KMS-11 (cell line): ENCODE results near the gene USPL1.

Experiments used
- H2AFZ ChIP-seq: fragments of 200-600 bp; sonication (generic); 2 replicates; pipeline ENCODE4 v1.6.1; 2016; ENCODE audit warnings: antibody characterized with exemption, mixed run types, low read depth
- H3K27ac ChIP-seq: fragments of 200-600 bp; sonication (generic); 2 replicates; pipeline ENCODE4 v1.6.1; 2016; ENCODE audit warnings: mild to moderate bottlenecking, mixed run types
- H3K27me3 ChIP-seq: fragments of 200-600 bp; sonication (generic); 2 replicates; pipeline ENCODE4 v1.6.1; 2017; ENCODE audit warnings: mild to moderate bottlenecking, low read depth, mixed run types, moderate library complexity; ENCODE audit not compliant: insufficient read depth
- H3K36me3 ChIP-seq: fragments of 200-600 bp; sonication (generic); 2 replicates; pipeline ENCODE4 v1.6.1; 2017; ENCODE audit warnings: mild to moderate bottlenecking, mixed run types; ENCODE audit not compliant: insufficient read depth
- H3K4me1 ChIP-seq: fragments of 200-600 bp; sonication (generic); 2 replicates; pipeline ENCODE4 v1.6.1; 2016; ENCODE audit warnings: mild to moderate bottlenecking, low read depth, mixed run types; ENCODE audit not compliant: poor library complexity, severe bottlenecking
- H3K4me2 ChIP-seq: fragments of 200-600 bp; sonication (generic); 2 replicates; pipeline ENCODE4 v1.7.0; 2016; ENCODE audit warnings: mild to moderate bottlenecking, mixed run types
- H3K4me3 ChIP-seq: fragments of 200-600 bp; sonication (generic); IDR thresholded peaks from 2 replicates; pipeline ENCODE4 v1.6.1; 2017; ENCODE audit warnings: low read depth, low read length, mixed read lengths; ENCODE audit not compliant: insufficient read depth
- H3K79me2 ChIP-seq: fragments of 200-600 bp; sonication (generic); 2 replicates; pipeline ENCODE4 v1.6.1; 2016; ENCODE audit warnings: low read depth, mixed run types; ENCODE audit not compliant: insufficient read depth
- H3K9ac ChIP-seq: fragments of 200-600 bp; sonication (generic); 2 replicates; pipeline ENCODE4 v1.6.1; 2016; ENCODE audit warnings: mild to moderate bottlenecking, mixed run types
- H4K20me1 ChIP-seq: fragments of 200-600 bp; sonication (generic); 2 replicates; pipeline ENCODE4 v1.6.1; 2016; ENCODE audit warnings: mild to moderate bottlenecking, mixed run types; ENCODE audit not compliant: insufficient read depth
- TF ChIP-seq, protein P1 (sequence below): fragments of 200-600 bp; sonication (generic); conservative IDR thresholded peaks from 2 replicates; pipeline ENCODE4 v1.6.1; 2017; ENCODE audit warnings: low read depth, mild to moderate bottlenecking, antibody characterized with exemption, low read length, moderate library complexity, mixed read lengths

Gene USPL1

DNA sequence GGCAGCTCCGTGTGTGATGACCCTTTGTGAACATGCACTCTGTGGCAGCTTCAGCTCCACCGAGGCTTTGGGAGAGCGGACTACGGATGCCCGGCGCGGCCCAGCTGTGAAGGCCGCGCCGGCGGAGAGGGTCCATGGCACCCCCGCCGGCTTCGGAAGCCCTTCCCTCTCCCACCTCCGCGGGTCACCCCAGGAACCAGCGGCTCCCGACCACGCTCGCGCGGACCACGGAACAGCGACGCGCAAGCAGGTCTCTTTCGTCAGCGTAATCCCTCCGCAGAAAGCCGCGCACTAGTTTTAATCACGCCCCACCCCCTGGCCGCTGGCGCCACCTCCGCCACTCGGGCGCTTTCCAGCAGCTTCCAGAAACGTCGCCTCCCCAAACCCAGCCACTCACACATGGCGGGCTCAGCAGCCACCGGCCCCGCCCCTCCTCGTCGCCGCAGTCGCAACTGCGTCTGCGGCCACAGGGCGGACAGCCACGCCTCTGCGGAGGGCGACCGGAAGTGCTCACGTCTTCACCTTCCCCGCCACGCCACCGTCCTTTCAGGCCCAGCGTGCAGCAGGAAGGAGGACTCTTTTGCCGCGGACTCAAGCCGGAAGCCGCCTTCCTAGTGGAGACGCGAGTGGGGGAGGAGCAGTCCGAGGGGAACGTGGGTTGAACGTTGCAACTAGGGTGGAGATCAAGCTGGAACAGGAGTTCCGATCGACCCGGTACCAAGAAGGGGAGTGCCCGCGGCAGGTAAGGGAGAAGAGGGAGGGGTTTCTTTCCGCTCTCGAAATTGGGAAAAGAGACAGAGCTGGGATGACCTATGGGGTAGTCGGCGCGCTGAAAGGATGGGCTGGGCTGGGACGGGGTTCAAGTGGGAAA, at the start of gene USPL1:
TSS of gene USPL1 (plus strand) at position 606 of the 871 bp plus-strand sequence. CDS start 3,221 bp downstream, outside the sequence.
- Histone ChIP-seq H3K9ac (peak within 1 kb of the TSS; percentile 89), H3K79me2 (peaks cover 75% of the 10 kb centered on the region), H3K27ac (peak within 1 kb of the TSS; percentile 94), H3K4me3 (no peak within 1 kb of the TSS), H3K4me1 (peaks cover 35% of the 10 kb centered on the region), H3K4me2 (peak within 1 kb of the TSS; percentile 91), H4K20me1 (no peaks in the 10 kb centered on the region), H3K27me3 (no peaks in the 10 kb centered on the region), H3K36me3 (no peaks in the 10 kb centered on the region), H2AFZ (peak within 1 kb of the TSS; percentile 57)
- TF ChIP-seq, protein P1, sequence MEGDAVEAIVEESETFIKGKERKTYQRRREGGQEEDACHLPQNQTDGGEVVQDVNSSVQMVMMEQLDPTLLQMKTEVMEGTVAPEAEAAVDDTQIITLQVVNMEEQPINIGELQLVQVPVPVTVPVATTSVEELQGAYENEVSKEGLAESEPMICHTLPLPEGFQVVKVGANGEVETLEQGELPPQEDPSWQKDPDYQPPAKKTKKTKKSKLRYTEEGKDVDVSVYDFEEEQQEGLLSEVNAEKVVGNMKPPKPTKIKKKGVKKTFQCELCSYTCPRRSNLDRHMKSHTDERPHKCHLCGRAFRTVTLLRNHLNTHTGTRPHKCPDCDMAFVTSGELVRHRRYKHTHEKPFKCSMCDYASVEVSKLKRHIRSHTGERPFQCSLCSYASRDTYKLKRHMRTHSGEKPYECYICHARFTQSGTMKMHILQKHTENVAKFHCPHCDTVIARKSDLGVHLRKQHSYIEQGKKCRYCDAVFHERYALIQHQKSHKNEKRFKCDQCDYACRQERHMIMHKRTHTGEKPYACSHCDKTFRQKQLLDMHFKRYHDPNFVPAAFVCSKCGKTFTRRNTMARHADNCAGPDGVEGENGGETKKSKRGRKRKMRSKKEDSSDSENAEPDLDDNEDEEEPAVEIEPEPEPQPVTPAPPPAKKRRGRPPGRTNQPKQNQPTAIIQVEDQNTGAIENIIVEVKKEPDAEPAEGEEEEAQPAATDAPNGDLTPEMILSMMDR, result no peak

DNA sequence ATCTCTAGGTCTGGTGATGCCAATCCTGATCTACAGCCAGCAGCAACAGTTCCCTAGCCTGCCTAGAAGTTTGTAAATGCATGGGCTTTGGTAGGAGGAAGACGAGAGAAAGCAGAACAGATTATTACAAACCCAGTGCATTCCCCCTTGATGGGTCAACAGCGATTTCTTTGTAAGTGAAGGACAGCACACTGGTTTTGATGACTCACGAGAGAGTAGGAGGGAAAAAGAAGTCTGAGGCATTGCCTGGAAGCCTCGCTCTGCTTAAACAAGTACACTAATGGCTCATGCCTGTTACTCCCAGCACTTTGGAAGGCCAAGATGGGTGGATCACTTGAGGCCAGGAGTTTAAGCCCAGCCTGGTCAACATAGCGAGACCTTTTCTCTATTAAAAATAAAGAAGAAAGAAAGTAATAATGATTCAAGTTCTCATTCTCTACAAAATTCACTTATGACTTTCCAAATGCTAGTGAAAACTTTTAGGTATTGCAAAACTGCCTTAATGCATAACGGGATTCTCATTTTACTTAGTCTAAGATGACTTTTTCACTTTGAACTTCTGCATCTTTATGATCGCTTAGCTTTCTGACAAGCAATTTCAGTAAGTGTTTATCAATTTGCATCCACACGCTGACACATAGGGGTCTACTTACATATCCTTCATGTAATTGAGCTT, 47.7 kb upstream of the USPL1 start:
- no peaks in the 10 kb centered on the region for H3K79me2 ChIP-seq
- no peak overlapping the region; the same call in 1 of the 2 replicates for H3K4me2 ChIP-seq
- H3K4me3 ChIP-seq, result no peak overlapping the region
- no peak overlapping the region for H3K9ac ChIP-seq
- H3K4me1 ChIP-seq, result peaks cover 80% of the 10 kb centered on the region
- TF ChIP-seq, protein P1, result no peak
- H2AFZ ChIP-seq, result no peak overlapping the region
- no peaks in the 10 kb centered on the region for H3K36me3 ChIP-seq
- H3K27ac ChIP-seq, result no peak overlapping the region
- no peaks in the 10 kb centered on the region for H3K27me3 ChIP-seq
- no peaks in the 10 kb centered on the region for H4K20me1 ChIP-seq

DNA sequence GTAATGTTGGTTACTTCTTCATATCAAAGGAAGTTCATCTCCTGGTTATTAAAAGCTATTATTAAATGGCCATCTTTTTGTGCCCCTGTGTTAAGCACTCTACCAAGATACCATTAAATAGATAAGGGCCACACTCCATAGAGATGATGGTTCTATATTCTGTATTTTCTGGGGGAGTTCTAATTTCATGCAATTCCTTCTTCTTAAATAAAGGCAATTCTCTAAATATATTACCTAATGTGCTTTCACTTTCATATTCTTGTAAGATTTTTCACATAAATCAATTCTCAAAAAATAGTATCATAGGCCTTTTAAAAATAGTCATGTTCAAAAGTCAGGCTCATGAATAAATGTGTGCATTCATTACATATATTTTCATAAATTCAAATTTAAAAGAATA, 47.0 kb upstream of the USPL1 start:
- H3K36me3 ChIP-seq, result no peaks in the 10 kb centered on the region
- H3K79me2 ChIP-seq, result no peaks in the 10 kb centered on the region
- no peak overlapping the region; the same call in 1 of the 2 replicates for H3K4me2 ChIP-seq
- H3K27me3 ChIP-seq, result no peaks in the 10 kb centered on the region
- no peaks in the 10 kb centered on the region for H4K20me1 ChIP-seq
- no peak overlapping the region for H3K4me3 ChIP-seq
- H3K9ac ChIP-seq, result no peak overlapping the region
- peaks cover 80% of the 10 kb centered on the region for H3K4me1 ChIP-seq
- no peak overlapping the region for H2AFZ ChIP-seq
- TF ChIP-seq, protein P1, result no peak
- H3K27ac ChIP-seq, result no peak overlapping the region

DNA sequence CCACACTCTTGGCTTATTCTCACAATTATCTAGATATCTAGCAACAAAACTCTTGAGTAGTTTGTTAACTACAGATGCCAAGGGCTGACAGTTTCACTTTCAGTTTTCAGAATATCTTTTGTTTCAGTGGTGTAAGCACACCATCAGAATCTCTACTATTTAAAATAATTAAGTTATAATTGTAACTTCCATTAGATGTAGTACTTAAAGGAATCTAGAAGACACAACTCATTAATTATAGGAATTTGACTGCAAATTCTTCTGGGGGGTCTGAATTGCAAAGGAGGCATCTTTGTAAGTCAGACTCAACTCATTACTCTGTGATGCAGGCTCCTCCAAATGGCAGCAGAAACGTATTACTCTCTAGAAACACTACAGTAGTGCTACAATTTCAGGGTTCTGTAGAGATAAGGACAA, 44.9 kb upstream of the USPL1 start:
- H3K9ac ChIP-seq, result peak overlapping the region; percentile 10; the same call in 1 of the 2 replicates
- H3K4me1 ChIP-seq, result peaks cover 78% of the 10 kb centered on the region
- H3K27ac ChIP-seq, result peak overlapping the region; percentile 54
- TF ChIP-seq, protein P1, result no peak
- no peaks in the 10 kb centered on the region for H4K20me1 ChIP-seq
- no peak overlapping the region for H3K4me3 ChIP-seq
- H2AFZ ChIP-seq, result peak overlapping the region; percentile 42
- H3K27me3 ChIP-seq, result no peaks in the 10 kb centered on the region
- H3K36me3 ChIP-seq, result no peaks in the 10 kb centered on the region
- no peaks in the 10 kb centered on the region for H3K79me2 ChIP-seq
- peak overlapping the region; percentile 87 for H3K4me2 ChIP-seq
